Activated T-cell treated with anti-CD3 and anti-CD28 coated beads, Interleukin-2, amount 50 U/mL, for 24 hours (primary cell): ENCODE results near the gene KRTAP10-2.
A peak's percentile ranks its signal among the peaks of the same experiment; 100 is the strongest.

Experiments
- DNase-seq: peaks from one replicate; pipeline ENCODE4 v3.0.0-alpha.2; 2020
- H3K27ac Mint-ChIP-seq: 2 replicates; pipeline ENCODE4 v1.8.0; 2020; ENCODE audit warnings: mild to moderate bottlenecking, mixed read lengths
- H3K27me3 Mint-ChIP-seq: 2 replicates; pipeline ENCODE4 v1.8.0; 2020; ENCODE audit warnings: mixed read lengths
- H3K36me3 Mint-ChIP-seq: 2 replicates; pipeline ENCODE4 v1.8.0; 2020; ENCODE audit warnings: low read depth, mixed read lengths
- H3K4me1 Mint-ChIP-seq: 2 replicates; pipeline ENCODE4 v1.8.0; 2020; ENCODE audit warnings: low read depth, mixed read lengths
- H3K4me3 Mint-ChIP-seq: 2 replicates; pipeline ENCODE4 v1.8.0; 2020; ENCODE audit warnings: mild to moderate bottlenecking, moderate library complexity, mixed read lengths
- H3K9me3 Mint-ChIP-seq: 2 replicates; pipeline ENCODE4 v1.8.0; 2020; ENCODE audit warnings: mixed read lengths

The KRTAP10-2 gene

GRCh38 chr21:44514218-44514520 is 37.1 kb downstream of the KRTAP10-2 start:
- Mint-ChIP-seq H3K27me3 (no peaks in the 10 kb centered on the region), H3K9me3 (no peaks in the 10 kb centered on the region), H3K27ac (no peak overlapping the region), H3K4me3 (no peak overlapping the region), H3K36me3 (no peaks in the 10 kb centered on the region), H3K4me1 (peaks cover 3% of the 10 kb centered on the region)
- no peak for DNase-seq

- no peak for DNase-seq
- Mint-ChIP-seq H3K9me3 (no peaks in the 10 kb centered on the region), H3K36me3 (no peaks in the 10 kb centered on the region), H3K4me3 (no peak overlapping the region), H3K4me1 (peaks cover 3% of the 10 kb centered on the region), H3K27me3 (no peaks in the 10 kb centered on the region), H3K27ac (no peak overlapping the region)
Observed at GRCh38 chr21:44513389-44514217, 37.7 kb downstream of the KRTAP10-2 start.

GRCh38 chr21:44512496-44513388 is 38.6 kb downstream of the KRTAP10-2 start:
- H3K27me3 Mint-ChIP-seq, result no peaks in the 10 kb centered on the region
- H3K4me3 Mint-ChIP-seq, result no peak overlapping the region
- peaks cover 3% of the 10 kb centered on the region for H3K4me1 Mint-ChIP-seq
- no peak for DNase-seq
- no peaks in the 10 kb centered on the region for H3K36me3 Mint-ChIP-seq
- no peak overlapping the region for H3K27ac Mint-ChIP-seq
- H3K9me3 Mint-ChIP-seq, result no peaks in the 10 kb centered on the region

GRCh38 chr21:44511938-44512275 is 39.4 kb downstream of the KRTAP10-2 start:
- no peak for DNase-seq
- Mint-ChIP-seq H3K4me1 (peaks cover 3% of the 10 kb centered on the region), H3K27ac (no peak overlapping the region), H3K4me3 (no peak overlapping the region), H3K9me3 (no peaks in the 10 kb centered on the region), H3K27me3 (no peaks in the 10 kb centered on the region), H3K36me3 (no peaks in the 10 kb centered on the region)

- no peaks in the 10 kb centered on the region for H3K36me3 Mint-ChIP-seq
- DNase-seq, result no peak
- H3K27me3 Mint-ChIP-seq, result no peaks in the 10 kb centered on the region
- H3K4me3 Mint-ChIP-seq, result no peak overlapping the region
- H3K9me3 Mint-ChIP-seq, result no peaks in the 10 kb centered on the region
- peaks cover 3% of the 10 kb centered on the region for H3K4me1 Mint-ChIP-seq
- H3K27ac Mint-ChIP-seq, result no peak overlapping the region
Observed at GRCh38 chr21:44511219-44511937, 39.9 kb downstream of the KRTAP10-2 start.

GRCh38 chr21:44510508-44511218 is 40.6 kb downstream of the KRTAP10-2 start:
- peak; percentile 87 for DNase-seq
- Mint-ChIP-seq H3K4me3 (no peak overlapping the region), H3K27ac (no peak overlapping the region), H3K4me1 (peaks cover 3% of the 10 kb centered on the region), H3K27me3 (no peaks in the 10 kb centered on the region), H3K36me3 (no peaks in the 10 kb centered on the region), H3K9me3 (no peaks in the 10 kb centered on the region)

GRCh38 chr21:44510109-44510507 is 41.2 kb downstream of the KRTAP10-2 start:
- Mint-ChIP-seq H3K27me3 (no peaks in the 10 kb centered on the region), H3K9me3 (no peaks in the 10 kb centered on the region), H3K27ac (no peak overlapping the region), H3K36me3 (no peaks in the 10 kb centered on the region), H3K4me1 (peaks cover 3% of the 10 kb centered on the region), H3K4me3 (no peak overlapping the region)
- DNase-seq, result no peak

- Mint-ChIP-seq H3K9me3 (no peaks in the 10 kb centered on the region), H3K4me3 (no peak overlapping the region)
Observed at GRCh38 chr21:44509539-44509938, 41.8 kb downstream of the KRTAP10-2 start.

GRCh38 chr21:44508711-44509445 is 42.4 kb downstream of the KRTAP10-2 start:
- Mint-ChIP-seq H3K4me1 (peaks cover 3% of the 10 kb centered on the region), H3K36me3 (no peaks in the 10 kb centered on the region), H3K4me3 (no peak overlapping the region), H3K9me3 (no peaks in the 10 kb centered on the region), H3K27me3 (no peaks in the 10 kb centered on the region), H3K27ac (no peak overlapping the region)
- no peak for DNase-seq

More at GRCh38 chr21:44509539-44509938, 41.8 kb downstream of the KRTAP10-2 start:
- H3K36me3 Mint-ChIP-seq, result no peaks in the 10 kb centered on the region
- H3K27me3 Mint-ChIP-seq, result no peaks in the 10 kb centered on the region
- H3K27ac Mint-ChIP-seq, result no peak overlapping the region
- DNase-seq, result no peak
- peaks cover 3% of the 10 kb centered on the region for H3K4me1 Mint-ChIP-seq

GRCh38 chr21:44508426-44508710 is 42.9 kb downstream of the KRTAP10-2 start:
- H3K4me3 Mint-ChIP-seq, result no peak overlapping the region
- no peaks in the 10 kb centered on the region for H3K36me3 Mint-ChIP-seq
- no peak for DNase-seq
- H3K27me3 Mint-ChIP-seq, result no peaks in the 10 kb centered on the region
- no peaks in the 10 kb centered on the region for H3K9me3 Mint-ChIP-seq
- no peak overlapping the region for H3K27ac Mint-ChIP-seq
- H3K4me1 Mint-ChIP-seq, result peaks cover 3% of the 10 kb centered on the region

GRCh38 chr21:44507673-44508425 is 43.5 kb downstream of the KRTAP10-2 start:
- Mint-ChIP-seq H3K4me1 (peaks cover 3% of the 10 kb centered on the region), H3K27ac (no peak overlapping the region), H3K4me3 (no peak overlapping the region), H3K36me3 (no peaks in the 10 kb centered on the region), H3K9me3 (no peaks in the 10 kb centered on the region), H3K27me3 (no peaks in the 10 kb centered on the region)
- no peak for DNase-seq

GRCh38 chr21:44506279-44507255 is 44.7 kb downstream of the KRTAP10-2 start:
- Mint-ChIP-seq H3K9me3 (no peaks in the 10 kb centered on the region), H3K4me3 (no peak overlapping the region), H3K36me3 (no peaks in the 10 kb centered on the region), H3K4me1 (peaks cover 3% of the 10 kb centered on the region), H3K27me3 (no peaks in the 10 kb centered on the region), H3K27ac (no peak overlapping the region)
- DNase-seq, result no peak
